ENCODE data around the gene RLBP1.

RLBP1 gene

DNA sequence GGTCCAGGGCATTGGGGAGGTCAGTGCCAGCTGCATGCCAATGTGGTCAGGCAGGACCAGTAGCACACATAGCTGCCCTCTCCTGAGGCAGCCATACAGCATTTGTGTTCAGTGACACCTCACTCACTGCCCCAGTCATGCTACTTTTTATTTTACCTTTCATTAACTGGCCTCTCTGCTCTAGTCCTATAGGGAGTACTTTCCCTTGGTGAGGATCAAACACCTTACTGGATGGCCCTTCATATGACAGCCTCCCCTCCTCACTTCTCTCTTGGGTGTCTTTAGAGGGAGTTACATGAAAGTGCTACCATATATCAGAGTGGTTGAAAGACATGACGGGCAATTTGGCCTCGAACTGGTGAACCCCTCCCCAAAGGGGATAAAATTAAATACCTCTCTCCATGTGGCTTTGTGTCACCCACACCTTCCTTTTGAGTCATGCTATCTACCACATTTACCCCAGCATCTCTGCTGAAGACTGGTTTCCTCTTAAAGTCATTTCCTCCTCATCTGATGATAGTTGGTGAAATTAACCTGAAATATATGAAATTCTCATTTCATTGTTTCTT, 17.6 kb downstream of the RLBP1 start:
- TF ChIP-seq, protein P1, sequence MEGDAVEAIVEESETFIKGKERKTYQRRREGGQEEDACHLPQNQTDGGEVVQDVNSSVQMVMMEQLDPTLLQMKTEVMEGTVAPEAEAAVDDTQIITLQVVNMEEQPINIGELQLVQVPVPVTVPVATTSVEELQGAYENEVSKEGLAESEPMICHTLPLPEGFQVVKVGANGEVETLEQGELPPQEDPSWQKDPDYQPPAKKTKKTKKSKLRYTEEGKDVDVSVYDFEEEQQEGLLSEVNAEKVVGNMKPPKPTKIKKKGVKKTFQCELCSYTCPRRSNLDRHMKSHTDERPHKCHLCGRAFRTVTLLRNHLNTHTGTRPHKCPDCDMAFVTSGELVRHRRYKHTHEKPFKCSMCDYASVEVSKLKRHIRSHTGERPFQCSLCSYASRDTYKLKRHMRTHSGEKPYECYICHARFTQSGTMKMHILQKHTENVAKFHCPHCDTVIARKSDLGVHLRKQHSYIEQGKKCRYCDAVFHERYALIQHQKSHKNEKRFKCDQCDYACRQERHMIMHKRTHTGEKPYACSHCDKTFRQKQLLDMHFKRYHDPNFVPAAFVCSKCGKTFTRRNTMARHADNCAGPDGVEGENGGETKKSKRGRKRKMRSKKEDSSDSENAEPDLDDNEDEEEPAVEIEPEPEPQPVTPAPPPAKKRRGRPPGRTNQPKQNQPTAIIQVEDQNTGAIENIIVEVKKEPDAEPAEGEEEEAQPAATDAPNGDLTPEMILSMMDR (IDR thresholded peaks at IDR 0.05) = no peak
- TF ChIP-seq ZFX (IDR thresholded peaks at IDR 0.05; ENCODE audit: borderline replicate concordance) = no peak
- no peak overlapping the region for H3K27ac ChIP-seq

DNA sequence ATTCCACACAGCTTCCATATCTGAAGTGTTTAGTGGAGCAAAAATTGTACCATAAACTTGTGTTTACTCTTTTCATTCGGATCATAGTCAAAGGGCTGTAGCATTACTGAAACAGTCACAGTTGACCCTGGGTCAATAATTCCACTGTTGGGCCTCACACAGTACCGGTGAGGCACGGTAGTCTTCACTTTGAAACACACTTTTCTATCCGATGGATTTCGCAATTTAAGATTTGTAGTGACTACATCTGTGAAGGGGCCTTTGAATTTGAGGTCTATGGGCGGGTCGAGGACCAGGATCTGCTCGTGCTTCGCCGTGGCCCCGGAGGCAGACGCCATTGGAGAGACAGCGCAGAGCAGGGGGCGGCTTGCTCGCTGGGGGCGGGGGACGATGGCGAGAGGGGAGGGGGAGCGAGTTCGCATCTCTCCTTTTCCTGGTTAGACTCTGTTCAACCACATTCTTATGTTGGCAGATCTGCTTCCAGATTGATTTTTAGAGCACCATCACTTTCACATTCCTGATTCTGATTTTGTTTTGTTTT, 19.8 kb downstream of the RLBP1 start:
- no peak overlapping the region for H3K27ac ChIP-seq
- TF ChIP-seq ZFX (IDR thresholded peaks at IDR 0.05; ENCODE audit: borderline replicate concordance) = no peak
- TF ChIP-seq, protein P1 (IDR thresholded peaks at IDR 0.05) = no peak

DNA sequence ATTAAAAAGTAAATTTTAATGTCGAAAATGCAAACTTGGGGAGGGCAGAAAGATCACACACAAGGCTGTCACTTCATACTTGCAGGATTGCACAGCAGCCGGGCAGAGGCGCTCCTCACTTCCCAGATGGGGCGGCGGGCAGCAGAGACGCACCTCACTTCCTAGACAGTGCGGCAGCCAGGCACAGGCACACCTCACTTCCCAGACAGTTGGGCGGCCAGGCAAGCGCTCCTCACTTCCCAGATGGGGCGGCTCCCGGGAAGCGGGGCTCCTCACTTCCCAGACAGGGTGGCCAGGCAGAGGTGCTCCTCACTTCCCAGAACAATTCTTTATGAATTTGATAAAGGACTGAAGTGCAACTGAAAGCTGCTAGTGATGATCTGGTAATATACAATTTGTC, 21.2 kb downstream of the RLBP1 start:
- TF ChIP-seq, protein P1 (IDR thresholded peaks at IDR 0.05) = no peak
- TF ChIP-seq ZFX (IDR thresholded peaks at IDR 0.05; ENCODE audit: borderline replicate concordance) = no peak
- H3K27ac ChIP-seq = no peak overlapping the region

DNA sequence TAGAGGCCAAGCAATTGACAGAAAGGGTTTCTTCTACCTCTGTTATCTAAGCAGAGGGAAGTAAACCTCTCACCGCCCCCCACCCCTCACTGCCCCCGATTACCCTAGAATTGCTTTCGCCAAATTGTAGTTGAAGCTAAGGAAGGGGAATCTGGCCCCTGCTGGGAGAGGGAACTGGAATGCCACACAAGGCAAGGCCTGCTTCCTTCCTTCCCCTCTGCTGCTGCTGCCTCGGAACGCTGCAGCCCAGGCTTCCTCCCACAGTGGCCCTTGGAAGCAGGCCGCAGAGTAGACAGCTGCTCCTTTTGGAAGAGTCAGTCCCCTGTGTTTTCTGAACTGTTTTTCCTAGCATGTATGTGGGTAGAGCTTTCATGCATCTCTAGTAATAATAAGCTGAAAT, 21.6 kb downstream of the RLBP1 start:
- TF ChIP-seq, protein P1 (IDR thresholded peaks at IDR 0.05) = no peak
- TF ChIP-seq ZFX (IDR thresholded peaks at IDR 0.05; ENCODE audit: borderline replicate concordance) = no peak
- no peak overlapping the region for H3K27ac ChIP-seq

DNA sequence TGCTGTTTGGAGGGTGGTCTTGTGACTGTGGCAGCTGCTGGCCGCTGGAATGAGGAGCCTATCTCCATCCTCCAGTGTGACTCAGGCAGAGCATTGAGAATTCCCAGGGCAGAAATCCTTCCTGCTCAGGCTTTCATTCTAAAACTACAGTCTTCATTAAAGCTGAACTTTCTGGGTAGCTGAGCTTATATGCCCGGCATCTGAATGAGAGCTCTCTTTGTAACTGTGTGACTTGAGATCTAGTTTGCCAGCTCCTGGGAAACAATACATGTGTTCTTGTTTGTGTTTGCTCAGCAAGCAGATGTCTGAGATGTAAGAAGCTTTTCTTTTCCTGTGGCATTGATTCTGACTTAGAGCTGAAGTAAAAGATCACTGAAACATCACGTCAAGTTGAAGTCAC, 22.4 kb downstream of the RLBP1 start:
- no peak overlapping the region for H3K27ac ChIP-seq
- TF ChIP-seq ZFX (IDR thresholded peaks at IDR 0.05; ENCODE audit: borderline replicate concordance) = no peak
- TF ChIP-seq, protein P1 (IDR thresholded peaks at IDR 0.05) = no peak

DNA sequence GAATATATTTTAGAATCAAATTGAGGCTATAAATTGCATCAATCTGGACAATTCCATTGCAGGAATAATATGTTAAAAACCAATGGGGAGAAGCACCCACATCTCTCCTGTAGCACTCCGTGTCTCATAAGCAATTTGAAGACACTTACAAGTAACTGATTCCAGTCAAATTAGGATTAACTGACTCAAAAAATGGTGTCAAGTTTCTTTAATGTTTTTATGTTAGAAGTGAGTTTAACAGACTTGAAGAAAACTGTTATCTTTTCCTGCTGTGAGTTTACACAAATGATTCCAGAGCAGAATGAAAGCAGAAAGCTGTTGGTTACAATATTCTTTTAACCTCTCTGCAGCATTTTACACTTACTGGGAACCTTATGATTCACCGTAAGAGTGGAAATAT, 23.2 kb downstream of the RLBP1 start:
- TF ChIP-seq, protein P1 (IDR thresholded peaks at IDR 0.05) = no peak
- TF ChIP-seq ZFX (IDR thresholded peaks at IDR 0.05; ENCODE audit: borderline replicate concordance) = no peak
- no peak overlapping the region for H3K27ac ChIP-seq

DNA sequence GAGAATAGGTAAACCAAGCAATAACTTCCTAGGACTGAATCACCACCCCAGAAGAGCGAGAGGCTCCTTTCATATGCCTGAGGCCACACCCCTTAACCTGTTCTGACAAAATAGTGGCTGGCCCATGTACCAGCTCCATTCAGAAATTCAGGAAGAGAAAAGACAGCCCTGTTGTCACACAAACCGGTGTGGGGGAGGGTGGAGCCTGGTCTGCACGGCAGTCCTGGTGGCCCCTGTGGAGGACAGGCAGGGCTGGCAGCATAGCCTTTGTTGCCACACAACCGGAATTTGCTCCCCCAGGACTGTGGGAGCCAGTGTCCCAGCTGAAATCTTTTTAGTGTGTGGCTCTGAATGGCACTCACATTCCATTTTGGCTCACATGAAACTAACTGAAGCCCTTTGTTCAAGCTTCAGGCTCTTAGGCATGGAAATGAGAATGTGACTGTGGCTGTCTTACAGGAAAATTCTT, 23.8 kb downstream of the RLBP1 start:
- TF ChIP-seq, protein P1 (IDR thresholded peaks at IDR 0.05) = no peak
- no peak for TF ChIP-seq ZFX (IDR thresholded peaks at IDR 0.05; ENCODE audit: borderline replicate concordance)
- H3K27ac ChIP-seq = no peak overlapping the region
